ENCODE results near the gene HSPA1L.

DNA sequence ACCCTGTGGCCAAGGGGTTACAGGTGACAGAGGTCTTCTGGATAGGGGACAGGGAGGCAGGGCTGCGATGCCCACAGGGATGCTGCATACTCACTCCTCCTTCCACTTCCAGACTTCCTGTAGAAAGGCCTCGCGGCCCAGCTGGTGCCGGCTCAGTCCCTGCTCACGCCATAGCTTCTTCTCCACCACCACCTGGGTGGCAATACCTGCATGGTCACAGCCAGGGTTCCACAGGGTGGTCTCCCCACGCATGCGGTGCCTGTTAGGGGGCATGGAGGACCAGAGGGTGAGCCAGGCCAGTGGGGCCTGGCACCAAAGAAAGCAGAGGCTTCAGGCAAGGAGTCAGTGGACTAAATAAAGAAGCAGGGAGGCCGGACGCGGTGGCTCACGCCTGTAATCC lies 29.6 kb downstream of the HSPA1L start:
- TF ChIP-seq CTCF (IDR thresholded peaks at IDR 0.05) (no peak), POLR2A (IDR thresholded peaks at IDR 0.05) (no peak), POLR2AphosphoS5 (IDR thresholded peaks at IDR 0.05) (no peak)
